ENCODE results near the gene GALNT2.

The GALNT2 gene

DNA sequence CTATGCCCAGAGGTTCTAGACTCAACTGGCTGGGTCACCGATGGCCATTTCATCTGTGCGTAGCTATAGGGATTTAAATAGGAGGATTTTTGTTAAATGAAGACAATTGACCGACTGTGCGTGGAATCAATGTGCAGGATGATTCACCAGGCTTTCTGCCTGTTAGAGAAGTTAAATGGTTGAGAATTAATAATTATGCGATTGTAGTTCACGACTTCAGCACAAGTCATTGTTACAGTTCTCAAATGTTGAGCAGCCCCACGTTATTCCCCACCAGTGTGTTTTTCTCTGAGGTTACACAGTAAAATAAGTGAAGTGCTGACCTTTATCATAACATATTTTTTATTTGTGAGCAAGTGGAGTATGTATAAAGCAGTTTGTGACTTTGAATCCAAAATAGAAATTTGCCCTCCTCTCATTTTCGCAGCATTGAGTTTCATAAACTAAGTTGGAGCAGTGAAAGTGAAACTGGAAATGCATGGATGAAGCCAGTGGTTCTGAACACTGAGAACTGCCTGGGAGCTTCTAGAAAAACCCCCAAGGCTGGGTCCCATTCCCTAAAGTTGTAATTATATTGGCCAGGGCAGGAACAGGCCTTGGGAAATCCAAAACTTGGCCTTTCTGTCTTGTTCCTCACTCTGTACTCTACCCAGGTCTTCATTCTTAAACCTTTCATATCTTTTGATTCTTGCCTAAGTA lies 102.6 kb downstream of the GALNT2 start:
- DNase-seq: peak in 1 of 2 experiments; percentile 30
- no peak for TF ChIP-seq GATA1 (IDR thresholded peaks at IDR 0.05; ENCODE audit: low read depth, low read length)
- TF ChIP-seq POLR2A (IDR thresholded peaks at IDR 0.05; ENCODE audit: low read length): no peak

DNA sequence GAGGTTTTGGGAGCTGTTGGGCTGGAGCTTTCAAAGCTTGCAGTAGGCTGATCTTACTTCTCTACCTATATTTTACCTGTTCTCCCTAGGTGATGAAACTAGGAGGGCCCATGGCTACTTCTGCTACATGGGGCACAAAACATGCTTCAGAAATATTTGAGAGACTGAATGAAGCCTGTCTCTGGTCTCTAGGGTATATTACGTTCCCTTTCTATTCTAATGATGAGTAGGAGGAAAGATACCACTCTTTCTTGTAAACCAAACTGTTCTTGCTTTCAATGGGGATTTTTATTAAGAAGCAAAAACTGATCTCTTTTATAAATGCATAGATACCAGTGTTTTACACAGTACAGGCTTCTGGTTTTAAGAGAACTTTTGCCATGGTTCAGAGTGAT lies 103.1 kb downstream of the GALNT2 start:
- no peak for TF ChIP-seq POLR2A (IDR thresholded peaks at IDR 0.05; ENCODE audit: low read length)
- no peak for DNase-seq

DNA sequence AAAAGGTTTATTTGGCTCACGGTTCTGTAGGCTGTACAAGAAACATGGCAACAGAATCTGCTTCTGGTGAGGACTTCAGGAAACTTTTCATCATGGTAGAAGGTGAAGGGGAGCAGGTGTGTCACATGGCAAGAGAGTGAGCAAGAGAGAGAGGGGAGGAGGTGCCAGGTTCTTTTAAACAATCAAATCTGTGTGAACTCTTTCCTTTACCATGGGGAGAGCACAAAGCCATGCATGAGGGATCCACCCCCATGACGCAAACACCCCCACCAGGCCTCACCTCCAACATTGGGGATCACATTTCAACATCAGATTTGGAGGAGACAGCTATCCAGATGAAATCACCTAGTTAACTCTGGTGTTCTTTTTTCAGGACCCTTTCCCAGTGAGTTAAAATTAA lies 103.6 kb downstream of the GALNT2 start:
- TF ChIP-seq POLR2A (IDR thresholded peaks at IDR 0.05; ENCODE audit: low read length): no peak
- no peak for TF ChIP-seq GATA1 (IDR thresholded peaks at IDR 0.05; ENCODE audit: low read depth, low read length)
- DNase-seq: no peak

DNA sequence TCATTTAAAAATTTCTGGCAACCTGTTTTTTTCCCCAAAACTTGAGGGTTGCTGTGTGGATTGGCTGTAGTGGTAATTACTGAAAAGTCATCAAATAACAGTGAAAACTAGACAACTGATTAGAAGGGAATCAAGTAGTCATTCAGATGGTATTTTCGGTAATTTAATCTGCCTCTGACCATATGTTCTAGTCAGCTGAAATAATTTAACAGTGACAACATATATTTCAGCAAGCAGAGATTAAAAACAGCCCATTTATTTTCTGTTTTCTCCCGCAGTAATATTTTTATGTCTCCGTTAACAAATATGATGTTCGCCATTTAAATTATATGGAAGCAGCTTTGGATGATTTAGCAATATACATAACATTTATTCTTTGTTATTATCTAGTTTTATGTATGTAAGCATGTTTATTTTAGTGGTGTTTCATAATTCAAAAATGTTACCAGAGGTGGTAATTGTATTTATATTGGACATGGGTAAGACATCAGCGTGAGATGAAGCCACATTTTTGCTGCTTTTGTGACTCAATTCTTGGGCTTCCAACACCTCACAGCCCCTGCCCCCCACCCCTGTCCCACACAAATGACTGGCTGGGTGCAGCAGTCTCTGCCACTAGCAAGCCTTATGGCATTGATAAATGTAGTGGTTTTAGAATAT lies 104.4 kb downstream of the GALNT2 start:
- TF ChIP-seq GATA1 (IDR thresholded peaks at IDR 0.05; ENCODE audit: low read depth, low read length) (no peak), POLR2A (IDR thresholded peaks at IDR 0.05; ENCODE audit: low read length) (no peak)
- DNase-seq: no peak

DNA sequence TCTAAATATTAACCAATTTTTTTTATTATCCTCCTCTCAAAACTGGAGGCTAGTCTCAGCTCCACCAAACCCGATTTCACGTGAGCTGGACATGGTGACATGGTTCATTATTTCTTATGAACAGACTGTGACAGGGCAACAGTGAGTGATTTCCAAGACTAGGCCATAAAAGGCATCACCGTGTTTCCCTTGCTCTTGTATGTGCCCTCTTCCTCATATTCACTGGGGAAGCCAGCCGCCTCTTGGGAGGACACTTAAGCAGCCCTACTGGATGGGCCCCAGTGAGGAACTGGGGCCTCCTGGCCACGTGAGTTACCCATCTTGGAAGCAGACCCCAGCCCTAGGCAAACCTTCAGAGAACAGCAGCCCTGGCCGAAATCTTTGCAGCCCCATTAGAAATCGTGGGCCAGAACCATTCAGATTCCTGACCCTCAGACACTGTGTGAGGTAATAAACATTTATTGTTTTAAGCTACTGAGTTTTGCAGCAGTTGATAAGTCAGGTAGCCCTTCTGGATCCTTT lies 105.0 kb downstream of the GALNT2 start:
- no peak for DNase-seq
- TF ChIP-seq POLR2A (IDR thresholded peaks at IDR 0.05; ENCODE audit: low read length): no peak
- no peak for TF ChIP-seq GATA1 (IDR thresholded peaks at IDR 0.05; ENCODE audit: low read depth, low read length)

DNA sequence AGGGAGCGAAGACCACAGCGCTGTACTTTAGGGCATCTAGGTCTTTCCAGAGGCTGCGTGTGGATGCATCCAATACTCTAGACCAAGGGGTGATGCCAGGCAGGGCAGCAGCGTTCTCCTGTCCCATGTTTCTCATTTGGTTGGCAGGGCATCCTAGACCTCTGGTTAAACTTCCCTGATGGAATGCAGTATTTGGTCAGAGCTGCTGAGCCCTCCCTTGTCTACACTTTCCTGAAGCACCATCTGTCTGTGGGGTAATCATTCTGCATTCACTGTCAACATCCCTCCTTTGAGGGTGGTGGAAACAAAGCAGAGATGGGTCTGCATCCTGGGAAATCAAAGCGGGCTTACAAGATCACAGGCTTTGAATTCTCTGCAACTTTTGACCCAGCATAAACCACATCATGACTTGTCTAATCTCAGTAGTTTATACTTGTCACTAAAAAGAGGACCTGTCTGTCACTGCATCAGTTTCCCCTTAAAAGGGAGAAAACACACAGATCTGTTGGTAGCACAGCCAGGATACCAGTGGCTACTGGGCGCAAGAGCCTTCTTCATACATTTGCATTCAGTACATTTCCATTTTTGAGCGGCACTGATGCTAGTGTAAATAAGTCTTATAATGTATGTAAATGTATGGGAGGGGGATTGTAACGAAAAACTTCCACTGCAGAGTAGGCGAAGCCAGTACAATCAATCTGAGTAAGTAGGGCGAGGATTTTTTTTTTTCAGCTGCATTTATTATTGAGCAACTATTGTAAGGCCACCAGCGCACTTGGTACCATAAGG lies 106.3 kb downstream of the GALNT2 start:
- TF ChIP-seq GATA1 (IDR thresholded peaks at IDR 0.05; ENCODE audit: low read depth, low read length) (no peak), POLR2A (IDR thresholded peaks at IDR 0.05; ENCODE audit: low read length) (no peak)

DNA sequence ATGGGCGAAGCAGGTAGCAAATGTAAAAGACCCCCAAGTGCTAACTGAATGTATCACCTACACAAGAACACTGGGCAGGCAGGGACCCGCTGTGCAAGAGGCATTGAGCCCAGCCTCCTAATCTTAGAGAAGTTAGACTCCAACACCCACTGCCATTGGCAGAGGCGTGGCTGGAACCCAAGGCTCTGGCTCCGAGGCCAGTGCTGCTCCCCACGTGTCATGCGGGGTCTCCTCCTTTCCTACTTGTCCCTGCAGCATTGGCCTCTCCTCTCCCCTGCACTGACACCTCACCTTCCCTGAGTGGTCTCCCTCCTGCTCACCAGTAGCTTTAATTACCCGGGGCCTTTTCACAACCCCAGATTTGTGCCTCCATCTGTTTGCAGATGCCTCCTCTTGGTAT lies 107.0 kb downstream of the GALNT2 start:
- DNase-seq: no peak
- TF ChIP-seq POLR2A (IDR thresholded peaks at IDR 0.05; ENCODE audit: low read length) (no peak), GATA1 (IDR thresholded peaks at IDR 0.05; ENCODE audit: low read depth, low read length) (no peak)

More for the DNA sequence above, 106.3 kb downstream of the GALNT2 start:
- DNase-seq: no peak

DNA sequence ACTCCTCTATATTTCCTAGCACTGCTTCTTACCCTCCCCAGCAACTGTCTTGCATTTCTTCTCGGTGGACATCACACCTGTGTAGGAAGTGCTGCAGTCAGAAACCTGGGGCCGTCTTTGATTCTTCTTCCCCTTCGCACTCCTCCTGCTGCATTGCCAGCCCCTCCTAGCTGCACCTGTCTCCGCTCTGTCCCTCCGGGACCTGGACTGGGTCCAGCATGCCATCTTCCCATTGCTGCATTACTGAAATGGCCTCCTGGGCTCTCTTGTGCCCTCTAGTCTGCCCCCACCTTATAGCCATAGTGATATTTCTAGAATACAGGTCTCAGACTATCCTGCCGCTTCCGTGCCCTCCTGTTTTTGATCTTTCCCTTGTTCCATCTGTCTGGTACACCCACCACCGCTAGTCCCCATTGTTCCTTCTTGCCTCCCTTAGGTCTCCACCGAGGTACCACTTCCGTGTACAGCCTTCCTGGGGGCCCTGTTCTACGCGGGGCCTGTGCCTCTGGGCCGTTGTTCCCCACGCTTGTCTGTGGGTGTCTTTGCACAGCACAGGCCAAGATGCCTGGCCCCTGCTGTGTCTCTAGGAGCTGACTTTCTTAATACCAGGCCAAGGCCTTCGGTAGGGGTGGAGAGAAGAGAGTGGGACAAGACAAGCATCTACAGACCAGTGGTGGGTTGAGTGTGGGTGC lies 107.6 kb downstream of the GALNT2 start:
- TF ChIP-seq GATA1 (IDR thresholded peaks at IDR 0.05; ENCODE audit: low read depth, low read length): no peak
- no peak for TF ChIP-seq POLR2A (IDR thresholded peaks at IDR 0.05; ENCODE audit: low read length)

DNA sequence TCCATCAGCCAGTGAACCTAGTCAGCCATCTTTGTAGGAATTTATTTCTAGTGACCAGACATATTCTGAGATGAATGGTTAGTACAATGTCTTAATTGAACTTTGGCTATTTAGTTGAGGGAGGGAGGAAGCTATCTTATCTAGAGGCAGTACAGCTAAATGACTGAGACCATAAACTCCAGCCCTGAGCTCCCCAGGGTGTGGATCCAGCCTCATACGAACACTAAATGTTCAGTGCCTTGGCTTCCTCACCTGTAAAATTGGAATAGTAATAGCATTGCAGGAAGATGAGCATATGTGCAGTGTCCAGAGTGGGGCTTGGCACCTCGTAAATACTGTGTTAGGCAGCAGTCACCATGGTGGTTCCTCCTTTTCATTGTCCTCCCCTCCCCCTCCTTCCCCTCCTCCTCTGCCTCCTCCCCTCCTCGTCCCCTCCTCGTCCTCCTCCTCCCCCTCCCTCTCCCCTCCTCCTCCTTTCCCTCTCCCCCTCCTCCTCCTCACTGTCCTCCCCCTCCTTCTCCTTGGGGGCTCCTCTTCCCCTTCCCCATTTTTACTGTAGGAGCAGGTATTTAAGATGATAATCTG lies 108.2 kb downstream of the GALNT2 start:
- no peak for TF ChIP-seq GATA1 (IDR thresholded peaks at IDR 0.05; ENCODE audit: low read depth, low read length)
- TF ChIP-seq POLR2A (IDR thresholded peaks at IDR 0.05; ENCODE audit: low read length): no peak
- peak in 1 of 2 experiments; percentile 22 for DNase-seq

More for the DNA sequence above, 107.6 kb downstream of the GALNT2 start:
- DNase-seq: no peak

DNA sequence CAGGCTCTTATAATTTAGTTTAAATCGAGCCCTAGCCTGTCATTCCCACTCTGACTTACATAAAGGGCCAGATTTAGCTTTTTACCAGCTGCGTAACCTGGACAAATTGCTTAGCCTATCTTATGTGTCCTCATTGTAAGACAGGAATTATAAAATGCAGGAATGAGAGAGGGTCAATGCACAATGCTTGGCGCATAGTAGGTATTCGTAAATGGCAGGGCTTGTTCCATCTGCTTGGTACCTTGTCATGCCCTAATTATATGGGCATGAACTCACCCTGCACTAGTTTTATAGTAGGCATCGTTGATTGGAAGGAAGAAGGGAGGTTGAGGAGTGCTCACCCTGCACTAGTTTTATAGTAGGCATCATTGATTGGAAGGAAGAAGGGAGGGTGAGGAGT lies 108.8 kb downstream of the GALNT2 start:
- DNase-seq: no peak

DNA sequence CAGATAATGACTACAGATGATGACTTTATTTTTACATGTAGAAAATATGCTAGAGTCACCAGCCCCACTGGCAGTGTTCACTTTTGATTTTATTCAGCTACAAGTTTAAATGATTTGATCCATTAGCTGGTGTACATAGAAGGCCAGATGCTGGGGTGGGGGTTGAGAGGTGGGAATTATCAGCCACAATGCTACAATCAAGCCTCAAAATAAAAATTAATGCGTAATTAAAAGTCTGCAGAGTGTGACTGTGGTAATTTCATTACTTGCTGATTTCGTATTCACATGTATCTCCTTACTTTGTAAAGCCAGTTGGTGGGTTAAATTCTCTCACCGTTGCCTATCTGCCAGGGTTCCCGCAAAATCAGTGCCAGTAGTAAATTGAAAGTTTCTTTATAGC lies 109.3 kb downstream of the GALNT2 start:
- DNase-seq: no peak
- TF ChIP-seq POLR2A (IDR thresholded peaks at IDR 0.05; ENCODE audit: low read length) (no peak), GATA1 (IDR thresholded peaks at IDR 0.05; ENCODE audit: low read depth, low read length) (no peak)

More for the DNA sequence above, 108.8 kb downstream of the GALNT2 start:
- TF ChIP-seq POLR2A (IDR thresholded peaks at IDR 0.05; ENCODE audit: low read length) (no peak), GATA1 (IDR thresholded peaks at IDR 0.05; ENCODE audit: low read depth, low read length) (no peak)

DNA sequence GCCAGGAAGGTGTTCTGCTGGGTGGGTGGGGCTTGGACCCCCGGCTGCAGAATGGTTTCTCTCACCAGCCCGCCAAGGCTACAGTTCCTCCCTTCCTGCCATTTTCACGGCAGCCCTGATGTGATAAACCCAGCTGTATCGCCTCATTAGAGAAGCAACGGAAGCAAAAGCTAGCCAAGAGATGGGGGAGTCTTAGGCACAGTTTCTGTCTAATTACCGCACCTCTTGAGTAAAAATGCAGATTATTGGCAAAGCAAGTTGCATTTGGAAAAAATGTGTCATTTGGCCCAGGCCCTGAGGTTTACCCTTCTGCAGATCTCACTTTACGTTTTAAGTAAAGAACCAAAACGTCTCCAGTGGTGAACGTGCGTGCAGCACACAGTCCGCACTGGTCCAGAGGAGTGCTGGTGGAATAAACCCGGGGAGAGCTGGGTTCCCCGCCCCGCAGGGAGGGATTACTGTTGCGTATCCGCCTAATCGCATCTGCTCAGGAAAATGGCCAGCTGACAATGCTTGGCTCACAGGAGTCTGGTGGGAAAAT lies 109.9 kb downstream of the GALNT2 start:
- DNase-seq: peak; percentile 24 to 37

DNA sequence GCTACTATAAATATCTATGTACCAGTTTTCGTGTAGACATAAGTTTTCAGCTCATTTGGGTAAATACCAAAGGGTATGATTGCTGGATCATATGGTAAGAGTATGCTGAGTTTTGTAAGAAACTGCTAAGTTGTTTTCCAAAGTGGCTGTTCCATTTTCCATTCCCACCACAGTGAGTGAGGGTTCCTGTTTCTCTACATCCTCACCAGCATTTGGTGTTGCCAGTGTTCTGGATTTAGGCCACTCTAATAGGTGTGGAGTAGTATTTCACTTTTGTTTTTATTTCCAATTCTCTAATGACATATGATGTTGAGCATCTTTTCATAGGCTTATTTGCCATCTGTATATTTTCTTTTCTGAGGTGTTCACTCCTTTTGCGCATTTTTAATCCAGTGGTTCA lies 112.2 kb downstream of the GALNT2 start:
- TF ChIP-seq GATA1 (IDR thresholded peaks at IDR 0.05; ENCODE audit: low read depth, low read length) (no peak), POLR2A (IDR thresholded peaks at IDR 0.05; ENCODE audit: low read length) (no peak)
- no peak for DNase-seq

More for the DNA sequence above, 109.9 kb downstream of the GALNT2 start:
- no peak for TF ChIP-seq GATA1 (IDR thresholded peaks at IDR 0.05; ENCODE audit: low read depth, low read length)
- no peak for TF ChIP-seq POLR2A (IDR thresholded peaks at IDR 0.05; ENCODE audit: low read length)
